ENCODE results near the gene NPY1R. TPM values are rescaled to one million over a fixed set of nuclear protein-coding genes. Genes with fewer than 3 reads are reported as not detected.

The NPY1R gene
- total RNA-seq, 1 experiment from 2014 or later = 0.39 TPM

GRCh38 chr4:163295138-163295537 is 37.3 kb downstream of the NPY1R start:
- BruUV-seq (replicated peaks) = no TSS peak
- no peaks in the 10 kb centered on the region for H3K9me3 ChIP-seq (ENCODE audit: control insufficient read depth in 1 of 2, insufficient read depth in 1 of 2, low read depth in 1 of 2, low read length in 2 of 2)
- no peak for DNase-seq (ENCODE audit: low read depth, low spot score)
- intact Hi-C loops (cut with micrococcal nuclease) = no loop called here
- POLR2A ChIA-PET = no interaction called here
- H2AFZ ChIP-seq (ENCODE audit: low read depth, low read length, poor library complexity, severe bottlenecking) = no peak overlapping the region
- TF ChIP-seq ELF1 (IDR thresholded peaks at IDR 0.05; ENCODE audit: borderline replicate concordance, low read depth) (no peak), ZNF274 (IDR thresholded peaks at IDR 0.05; ENCODE audit: low read depth, low read length) (no peak), EZH2phosphoT487 (IDR thresholded peaks at IDR 0.05; ENCODE audit: borderline replicate concordance) (no peak), MAX (IDR thresholded peaks at IDR 0.05) (no peak), CBX3 (IDR thresholded peaks at IDR 0.05; ENCODE audit: low read depth) (no peak), RAD21 (IDR thresholded peaks at IDR 0.05; ENCODE audit: low read depth) (no peak), EZH2 (IDR thresholded peaks at IDR 0.05) (no peak), YY1 (IDR thresholded peaks at IDR 0.05; ENCODE audit: extremely low read depth, insufficient replicate concordance, low read depth, low read length) (no peak), JUND (IDR thresholded peaks at IDR 0.05) (no peak), ZBTB33 (IDR thresholded peaks at IDR 0.05; ENCODE audit: extremely low read depth, insufficient replicate concordance, low read length) (no peak), TCF7L2 (IDR thresholded peaks at IDR 0.05; ENCODE audit: borderline replicate concordance, extremely low read depth, insufficient read depth, insufficient read length) (no peak), REST (IDR thresholded peaks at IDR 0.05; ENCODE audit: low read depth) (no peak), FOSL1 (IDR thresholded peaks at IDR 0.05; ENCODE audit: low read depth) (no peak), ZFX (IDR thresholded peaks at IDR 0.05) (no peak), EGR1 (IDR thresholded peaks at IDR 0.05; ENCODE audit: low read depth) (no peak), POLR2AphosphoS5 (IDR thresholded peaks at IDR 0.05; ENCODE audit: low read depth, low read length) (no peak), POLR2A (IDR thresholded peaks at IDR 0.05; ENCODE audit: borderline replicate concordance, extremely low read depth, insufficient read depth, insufficient read length) (no peak), SP1 (IDR thresholded peaks at IDR 0.05; ENCODE audit: low read depth) (no peak)
- H3K4me3 ChIP-seq (replicated peaks in 1 of 2; ENCODE audit: low read depth in 1 of 2, low read length in 2 of 2) = no peak overlapping the region
- RAD21 ChIA-PET (ENCODE audit: low non-redundant PET in 1 of 2, low total read pairs in 2 of 2, uncharacterized antibody in 2 of 2, unreplicated experiment in 2 of 2) = no interaction called here
- H3K36me3 ChIP-seq (ENCODE audit: control insufficient read depth in 1 of 2, insufficient read depth in 2 of 2, low read length in 2 of 2) = no peaks in the 10 kb centered on the region
- no peak overlapping the region for H3K27ac ChIP-seq (ENCODE audit: low read depth, low read length)
- CTCF ChIA-PET = no interaction called here
- H3K9ac ChIP-seq (ENCODE audit: low read length) = no peak overlapping the region
- H3K79me2 ChIP-seq (ENCODE audit: insufficient read depth, low read length) = no peaks in the 10 kb centered on the region
- H3K9me2 ChIP-seq (ENCODE audit: insufficient read depth) = no peaks in the 10 kb centered on the region
- no peaks in the 10 kb centered on the region for H3K27me3 ChIP-seq (ENCODE audit: insufficient read depth, low read length)
- no peaks in the 10 kb centered on the region for H4K20me1 ChIP-seq (ENCODE audit: insufficient read depth)
- ATAC-seq = no peak
- H3K4me1 ChIP-seq (ENCODE audit: control insufficient read depth in 1 of 2, insufficient read depth in 2 of 2, low read length in 2 of 2) = no peaks in the 10 kb centered on the region
- no peak overlapping the region for H3K4me2 ChIP-seq (ENCODE audit: low read length)
